Nephron (organoid): Measurements from ENCODE around the gene FIGN.
A peak's percentile ranks its signal among the peaks of the same experiment; 100 is the strongest.

Experiments used
- H3K27ac Mint-ChIP-seq, 3 experiments: 2 replicates each; pipeline ENCODE4 v1.8.0; 2020; ENCODE audit warnings: mixed read lengths in 3 of 3, mild to moderate bottlenecking in 2 of 3, moderate library complexity in 1 of 3
- H3K27me3 Mint-ChIP-seq: 2 replicates; pipeline ENCODE4 v1.8.0; 2021; ENCODE audit warnings: low read depth, mild to moderate bottlenecking, moderate library complexity, mixed read lengths
- H3K36me3 Mint-ChIP-seq: 2 replicates; pipeline ENCODE4 v1.8.0; 2020; ENCODE audit warnings: low read depth, mixed read lengths
- H3K4me1 Mint-ChIP-seq: 2 replicates; pipeline ENCODE4 v1.8.0; 2020; ENCODE audit warnings: mixed read lengths
- H3K4me3 Mint-ChIP-seq, 3 experiments: 2 replicates each; pipeline ENCODE4 v1.8.0; 2020; ENCODE audit warnings: mild to moderate bottlenecking in 3 of 3, mixed read lengths in 3 of 3, moderate library complexity in 2 of 3
- H3K9me3 Mint-ChIP-seq: 2 replicates; pipeline ENCODE4 v1.8.0; 2020; ENCODE audit warnings: mixed read lengths
- TF ChIP-seq, protein P1 (sequence below), 3 experiments: fragments of 200-600 bp; sonication (generic); IDR thresholded peaks; one replicate each; pipeline ENCODE4 v1.5.0; 2021; ENCODE audit warnings: antibody characterized with exemption in 3 of 3; ENCODE audit not compliant: unreplicated experiment in 3 of 3

FIGN gene

GRCh38 chr2:163681745-163682144 lies 54.1 kb downstream of the FIGN start:
- Mint-ChIP-seq H3K4me3 (no peak overlapping the region), H3K36me3 (peaks cover 15% of the 10 kb centered on the region), H3K9me3 (no peaks in the 10 kb centered on the region), H3K27ac (peak overlapping the region in 1 of 3 experiments; percentile 25), H3K27me3 (no peaks in the 10 kb centered on the region), H3K4me1 (peaks cover 13% of the 10 kb centered on the region)
- TF ChIP-seq, protein P1, sequence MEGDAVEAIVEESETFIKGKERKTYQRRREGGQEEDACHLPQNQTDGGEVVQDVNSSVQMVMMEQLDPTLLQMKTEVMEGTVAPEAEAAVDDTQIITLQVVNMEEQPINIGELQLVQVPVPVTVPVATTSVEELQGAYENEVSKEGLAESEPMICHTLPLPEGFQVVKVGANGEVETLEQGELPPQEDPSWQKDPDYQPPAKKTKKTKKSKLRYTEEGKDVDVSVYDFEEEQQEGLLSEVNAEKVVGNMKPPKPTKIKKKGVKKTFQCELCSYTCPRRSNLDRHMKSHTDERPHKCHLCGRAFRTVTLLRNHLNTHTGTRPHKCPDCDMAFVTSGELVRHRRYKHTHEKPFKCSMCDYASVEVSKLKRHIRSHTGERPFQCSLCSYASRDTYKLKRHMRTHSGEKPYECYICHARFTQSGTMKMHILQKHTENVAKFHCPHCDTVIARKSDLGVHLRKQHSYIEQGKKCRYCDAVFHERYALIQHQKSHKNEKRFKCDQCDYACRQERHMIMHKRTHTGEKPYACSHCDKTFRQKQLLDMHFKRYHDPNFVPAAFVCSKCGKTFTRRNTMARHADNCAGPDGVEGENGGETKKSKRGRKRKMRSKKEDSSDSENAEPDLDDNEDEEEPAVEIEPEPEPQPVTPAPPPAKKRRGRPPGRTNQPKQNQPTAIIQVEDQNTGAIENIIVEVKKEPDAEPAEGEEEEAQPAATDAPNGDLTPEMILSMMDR (IDR thresholded peaks at IDR 0.05; ENCODE audit: unreplicated experiment in 3 of 3), result no peak

GRCh38 chr2:163675388-163675787 lies 60.4 kb downstream of the FIGN start:
- no peaks in the 10 kb centered on the region for H3K27me3 Mint-ChIP-seq
- no peak overlapping the region for H3K27ac Mint-ChIP-seq
- H3K9me3 Mint-ChIP-seq, result no peaks in the 10 kb centered on the region
- no peak overlapping the region for H3K4me3 Mint-ChIP-seq
- H3K4me1 Mint-ChIP-seq, result no peaks in the 10 kb centered on the region
- TF ChIP-seq, protein P1 (IDR thresholded peaks at IDR 0.05; ENCODE audit: unreplicated experiment in 3 of 3), result no peak
- H3K36me3 Mint-ChIP-seq, result peaks cover 13% of the 10 kb centered on the region

GRCh38 chr2:163673522-163673921 lies 62.3 kb downstream of the FIGN start:
- no peak overlapping the region for H3K4me3 Mint-ChIP-seq
- no peaks in the 10 kb centered on the region for H3K9me3 Mint-ChIP-seq
- no peaks in the 10 kb centered on the region for H3K4me1 Mint-ChIP-seq
- H3K27me3 Mint-ChIP-seq, result no peaks in the 10 kb centered on the region
- TF ChIP-seq, protein P1 (IDR thresholded peaks at IDR 0.05; ENCODE audit: unreplicated experiment in 3 of 3), result no peak
- H3K27ac Mint-ChIP-seq, result peak overlapping the region; percentile 13 to 68 (median 21)
- H3K36me3 Mint-ChIP-seq, result peaks cover 6% of the 10 kb centered on the region

GRCh38 chr2:163670929-163671328 lies 64.9 kb downstream of the FIGN start:
- H3K27me3 Mint-ChIP-seq, result no peaks in the 10 kb centered on the region
- H3K9me3 Mint-ChIP-seq, result no peaks in the 10 kb centered on the region
- TF ChIP-seq, protein P1 (IDR thresholded peaks at IDR 0.05; ENCODE audit: unreplicated experiment in 3 of 3), result no peak
- no peak overlapping the region for H3K4me3 Mint-ChIP-seq
- H3K27ac Mint-ChIP-seq, result no peak overlapping the region
- peaks cover 4% of the 10 kb centered on the region for H3K4me1 Mint-ChIP-seq
- H3K36me3 Mint-ChIP-seq, result peaks cover 20% of the 10 kb centered on the region

DNA sequence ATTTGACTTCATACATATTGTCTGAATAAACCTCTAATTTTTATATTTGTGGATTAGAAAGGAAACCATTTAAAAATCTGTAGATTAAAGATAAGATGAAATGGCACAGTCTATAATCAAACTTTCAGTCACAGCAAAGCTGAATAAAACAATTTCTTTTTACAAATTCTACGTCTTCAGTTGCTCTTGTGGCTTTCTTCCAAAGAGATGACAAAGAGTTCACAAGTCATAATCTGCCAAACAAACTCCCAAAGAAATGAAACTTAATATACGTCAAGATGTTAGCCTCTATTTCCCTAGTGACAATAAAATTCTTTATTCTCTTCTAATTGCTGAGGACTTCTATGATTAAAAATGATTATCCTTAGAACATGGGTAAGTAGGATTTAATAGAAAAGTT lies 66.3 kb downstream of the FIGN start:
- Mint-ChIP-seq H3K27me3 (no peaks in the 10 kb centered on the region), H3K9me3 (no peaks in the 10 kb centered on the region), H3K4me1 (peaks cover 4% of the 10 kb centered on the region), H3K4me3 (no peak overlapping the region), H3K36me3 (peaks cover 21% of the 10 kb centered on the region), H3K27ac (no peak overlapping the region)
- TF ChIP-seq, protein P1 (IDR thresholded peaks at IDR 0.05; ENCODE audit: unreplicated experiment in 3 of 3), result no peak

- Mint-ChIP-seq H3K36me3 (peaks cover 35% of the 10 kb centered on the region), H3K9me3 (no peaks in the 10 kb centered on the region), H3K4me1 (peaks cover 4% of the 10 kb centered on the region), H3K27me3 (no peaks in the 10 kb centered on the region), H3K4me3 (no peak overlapping the region), H3K27ac (no peak overlapping the region)
- TF ChIP-seq, protein P1 (IDR thresholded peaks at IDR 0.05; ENCODE audit: unreplicated experiment in 3 of 3), result no peak
Measured at GRCh38 chr2:163667064-163667887, 68.5 kb downstream of the FIGN start.
